BJ (cell line): ENCODE measurements around the gene XXYLT1. TPM values are rescaled to one million over a fixed set of nuclear protein-coding genes. Genes with fewer than 3 reads are reported as not detected.

ENCODE experiments used
- CTCF ChIA-PET: fragments of 350-600 bp; formaldehyde crosslinking; extraction: SDS; loops from one replicate; lab custom pipeline; 2021; ENCODE audit warnings: antibody characterized with exemption, inconsistent platforms; lab: Yijun Ruan, JAX
- POLR2A ChIA-PET: fragments of 300-600 bp; sonication (Branson Sonifier 250); formaldehyde crosslinking; extraction: SDS; loops from one replicate; lab custom pipeline; 2021; ENCODE audit warnings: antibody characterized with exemption; lab: Charles Lee
- DNase-seq: peaks from one replicate; pipeline ENCODE4 v3.0.0-alpha.2; 2011; ENCODE audit warnings: low read depth
- H3K27me3 ChIP-seq: 2 replicates; pipeline ENCODE4 v1.6.0; 2011; ENCODE audit warnings: low read length; ENCODE audit not compliant: control insufficient read depth, insufficient read depth
- H3K36me3 ChIP-seq: 2 replicates; pipeline ENCODE4 v1.5.1; 2011; ENCODE audit warnings: low read length; ENCODE audit not compliant: control insufficient read depth, insufficient read depth
- H3K4me3 ChIP-seq: 2 replicates; pipeline ENCODE4 v1.5.1; 2011; ENCODE audit warnings: low read depth, mild to moderate bottlenecking, control low read depth, low read length
- CTCF ChIP-seq: IDR thresholded peaks from 2 replicates; pipeline ENCODE4 v1.5.1; 2011; ENCODE audit warnings: low read depth, mild to moderate bottlenecking, control low read depth, inconsistent platforms, low read length, moderate library complexity; ENCODE audit not compliant: insufficient read depth
- polyA plus RNA-seq: library from polyadenylated mRNA; depleted of rRNA; stranded (reverse); fragments of >200 nt; gene quantifications from 2 replicates; pipeline ENCODE4 v1.2.3, GENCODE V29; 2011

Gene XXYLT1
- polyA plus RNA-seq, 1 experiment = 33.5 TPM

- no peak for DNase-seq
- H3K36me3 ChIP-seq = no peaks in the 10 kb centered on the region; the same call in 1 of the 2 replicates
- no peak overlapping the region for H3K4me3 ChIP-seq
- no peaks in the 10 kb centered on the region for H3K27me3 ChIP-seq
- no peak for TF ChIP-seq CTCF
- POLR2A ChIA-PET = interaction anchor here (0.6 kb wide), 1 partner anchor 12 kb away, joined by 4 read pairs; no protein-coding TSS in a partner anchor
- CTCF ChIA-PET = no interaction called here
Observed at GRCh38 chr3:195170496-195170895, 100.5 kb downstream of the XXYLT1 start.

DNA sequence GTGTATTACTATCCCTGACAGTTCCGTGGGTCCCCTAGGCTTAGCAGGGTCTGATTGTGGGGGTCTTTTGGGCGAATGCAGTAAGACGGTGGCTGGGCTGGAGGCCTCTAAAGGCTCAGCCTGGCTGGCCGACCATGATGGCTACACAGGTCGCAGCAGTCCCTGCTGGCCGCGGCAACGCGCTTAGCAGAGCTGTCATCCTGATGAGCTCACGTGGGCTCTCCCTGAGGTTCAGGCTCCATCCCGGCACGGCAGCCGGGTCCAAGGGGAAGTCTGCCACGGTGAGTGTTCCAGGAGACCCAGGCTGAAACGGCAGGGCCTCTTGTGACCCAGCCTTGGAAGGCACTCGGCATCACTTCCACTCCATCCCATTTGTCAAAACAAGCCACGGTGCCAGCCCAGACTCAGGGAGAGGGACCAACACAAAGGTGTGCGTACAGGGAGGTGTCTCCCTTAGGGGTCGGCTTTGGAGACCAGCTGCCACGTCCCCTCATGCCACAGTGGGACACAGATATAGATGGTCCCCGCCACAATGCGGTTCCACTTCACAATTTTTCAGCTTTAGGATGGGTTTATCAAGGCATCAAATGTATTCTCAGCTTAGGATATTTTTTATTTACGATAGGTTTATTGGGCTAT lies 101.8 kb downstream of the XXYLT1 start:
- H3K27me3 ChIP-seq = no peaks in the 10 kb centered on the region
- ChIA-PET CTCF (interaction anchor here (1.4 to 1.5 kb wide), 2 partner anchors 14 to 17 kb away, joined by 3 to 4 read pairs; no protein-coding TSS in a partner anchor), POLR2A (no interaction called here)
- H3K4me3 ChIP-seq = no peak overlapping the region
- no peak for DNase-seq
- TF ChIP-seq CTCF = no peak
- no peaks in the 10 kb centered on the region; the same call in 1 of the 2 replicates for H3K36me3 ChIP-seq

GRCh38 chr3:195168009-195168762 lies 102.8 kb downstream of the XXYLT1 start:
- no peaks in the 10 kb centered on the region for H3K27me3 ChIP-seq
- no peak for DNase-seq
- no peak for TF ChIP-seq CTCF
- POLR2A ChIA-PET = no interaction called here
- CTCF ChIA-PET = interaction anchor here (0.5 to 1.5 kb wide), 4 partner anchors 8 to 296 kb away, joined by 3 to 4 read pairs (median 3); no protein-coding TSS in a partner anchor
- no peak overlapping the region for H3K4me3 ChIP-seq
- H3K36me3 ChIP-seq = no peaks in the 10 kb centered on the region

GRCh38 chr3:195165790-195166189 lies 105.2 kb downstream of the XXYLT1 start:
- no peak for DNase-seq
- no peak for TF ChIP-seq CTCF
- ChIA-PET CTCF (no interaction called here), POLR2A (no interaction called here)
- H3K36me3 ChIP-seq = no peaks in the 10 kb centered on the region
- H3K27me3 ChIP-seq = no peaks in the 10 kb centered on the region
- H3K4me3 ChIP-seq = no peak overlapping the region

GRCh38 chr3:195165265-195165609 lies 105.7 kb downstream of the XXYLT1 start:
- CTCF ChIA-PET = no interaction called here

More at GRCh38 chr3:195165265-195165609, 105.7 kb downstream of the XXYLT1 start:
- no peaks in the 10 kb centered on the region for H3K27me3 ChIP-seq
- POLR2A ChIA-PET = no interaction called here
- no peak overlapping the region for H3K4me3 ChIP-seq
- no peaks in the 10 kb centered on the region for H3K36me3 ChIP-seq
- TF ChIP-seq CTCF = no peak
- DNase-seq = no peak
